Lower leg skin (tissue), 3 donors: Measurements from ENCODE around the gene S100A5.

ENCODE experiments used
- POLR2A ChIP-seq, 2 donors: fragments of 450-650 bp; IDR thresholded peaks; one replicate each; pipeline ENCODE4 v1.6.1; 2016 to 2017; ENCODE audit warnings: antibody characterized with exemption in 2 of 2, mild to moderate bottlenecking in 1 of 2, moderate library complexity in 1 of 2
- TF ChIP-seq, protein P1 (sequence below), 3 donors: fragments of 450-650 bp; IDR thresholded peaks; one replicate each; pipeline ENCODE4 v1.5.1; 2016; ENCODE audit warnings: antibody characterized with exemption in 3 of 3, mild to moderate bottlenecking in 3 of 3, moderate library complexity in 2 of 3

- TF ChIP-seq, protein P1, sequence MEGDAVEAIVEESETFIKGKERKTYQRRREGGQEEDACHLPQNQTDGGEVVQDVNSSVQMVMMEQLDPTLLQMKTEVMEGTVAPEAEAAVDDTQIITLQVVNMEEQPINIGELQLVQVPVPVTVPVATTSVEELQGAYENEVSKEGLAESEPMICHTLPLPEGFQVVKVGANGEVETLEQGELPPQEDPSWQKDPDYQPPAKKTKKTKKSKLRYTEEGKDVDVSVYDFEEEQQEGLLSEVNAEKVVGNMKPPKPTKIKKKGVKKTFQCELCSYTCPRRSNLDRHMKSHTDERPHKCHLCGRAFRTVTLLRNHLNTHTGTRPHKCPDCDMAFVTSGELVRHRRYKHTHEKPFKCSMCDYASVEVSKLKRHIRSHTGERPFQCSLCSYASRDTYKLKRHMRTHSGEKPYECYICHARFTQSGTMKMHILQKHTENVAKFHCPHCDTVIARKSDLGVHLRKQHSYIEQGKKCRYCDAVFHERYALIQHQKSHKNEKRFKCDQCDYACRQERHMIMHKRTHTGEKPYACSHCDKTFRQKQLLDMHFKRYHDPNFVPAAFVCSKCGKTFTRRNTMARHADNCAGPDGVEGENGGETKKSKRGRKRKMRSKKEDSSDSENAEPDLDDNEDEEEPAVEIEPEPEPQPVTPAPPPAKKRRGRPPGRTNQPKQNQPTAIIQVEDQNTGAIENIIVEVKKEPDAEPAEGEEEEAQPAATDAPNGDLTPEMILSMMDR (IDR thresholded peaks at IDR 0.05) = no peak
- no peak for TF ChIP-seq POLR2A (IDR thresholded peaks at IDR 0.05)
These were observed 22.8 kb upstream of the S100A5 start for GRCh38 chr1:153563483-153563901.
